ENCODE measurements around the gene SULF2.

Gene SULF2

DNA sequence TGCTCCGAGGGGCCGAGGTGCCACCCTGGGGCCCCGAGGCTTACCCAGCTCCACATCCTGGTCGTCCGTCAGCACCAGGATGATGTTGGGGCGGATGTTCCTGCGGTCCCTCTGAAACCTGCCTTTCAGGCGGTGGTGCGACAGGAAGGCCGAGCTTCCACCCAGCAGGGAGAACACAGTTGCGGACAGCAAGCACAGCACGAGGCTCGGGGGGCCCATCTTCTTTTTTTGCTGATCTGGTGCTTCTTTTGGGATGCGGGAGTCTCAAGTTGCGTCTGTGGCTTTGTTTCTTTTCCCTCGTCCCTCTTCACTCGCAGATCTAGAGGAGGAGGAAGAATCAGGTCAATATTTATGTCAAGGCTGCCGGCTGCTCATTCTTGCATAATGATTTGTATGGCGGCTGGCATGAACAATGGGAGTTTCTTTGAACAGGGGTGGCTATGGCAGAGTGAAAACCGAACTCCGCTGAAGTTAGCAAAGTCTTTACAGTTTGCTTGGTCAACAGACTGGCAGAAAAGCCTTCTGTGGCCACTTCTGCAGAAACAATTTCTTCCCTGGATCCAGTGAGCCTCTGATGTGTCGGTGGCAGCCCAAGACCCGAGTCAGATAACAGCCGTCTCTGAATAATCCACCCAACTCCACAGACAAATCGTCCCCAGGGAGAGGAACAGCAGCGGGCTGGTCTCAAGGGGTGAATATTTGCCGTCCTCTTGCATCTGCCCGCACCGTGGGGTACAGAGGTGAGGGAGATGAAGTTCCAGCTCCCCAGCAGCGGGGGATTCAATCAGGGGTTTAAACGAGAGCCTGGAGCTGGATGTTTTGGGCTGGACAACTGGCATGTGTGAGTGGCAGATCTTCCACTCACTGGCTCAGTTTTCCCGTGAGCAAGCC is 27.9 kb downstream of the SULF2 start:
- H3K79me2 ChIP-seq (ENCODE audit: insufficient read depth, low read depth), result no peaks in the 10 kb centered on the region
- H3K27me3 ChIP-seq (ENCODE audit: insufficient read depth, low read depth), result peaks cover 84% of the 10 kb centered on the region
- H2AFZ ChIP-seq (ENCODE audit: low read depth), result no peak overlapping the region; the same call in 1 of the 2 replicates
- H3K27ac ChIP-seq, result no peak overlapping the region
- no peak overlapping the region for H3K4me2 ChIP-seq
- H3K4me3 ChIP-seq (IDR thresholded peaks at IDR 0.05; ENCODE audit: insufficient read depth, low read depth, low read length), result no peak overlapping the region
- H4K20me1 ChIP-seq (ENCODE audit: insufficient read depth), result no peaks in the 10 kb centered on the region
- H3K4me1 ChIP-seq (ENCODE audit: low read depth, poor library complexity, severe bottlenecking), result peaks cover 5% of the 10 kb centered on the region
- no peaks in the 10 kb centered on the region for H3K36me3 ChIP-seq (ENCODE audit: insufficient read depth)
- TF ChIP-seq, protein P1, sequence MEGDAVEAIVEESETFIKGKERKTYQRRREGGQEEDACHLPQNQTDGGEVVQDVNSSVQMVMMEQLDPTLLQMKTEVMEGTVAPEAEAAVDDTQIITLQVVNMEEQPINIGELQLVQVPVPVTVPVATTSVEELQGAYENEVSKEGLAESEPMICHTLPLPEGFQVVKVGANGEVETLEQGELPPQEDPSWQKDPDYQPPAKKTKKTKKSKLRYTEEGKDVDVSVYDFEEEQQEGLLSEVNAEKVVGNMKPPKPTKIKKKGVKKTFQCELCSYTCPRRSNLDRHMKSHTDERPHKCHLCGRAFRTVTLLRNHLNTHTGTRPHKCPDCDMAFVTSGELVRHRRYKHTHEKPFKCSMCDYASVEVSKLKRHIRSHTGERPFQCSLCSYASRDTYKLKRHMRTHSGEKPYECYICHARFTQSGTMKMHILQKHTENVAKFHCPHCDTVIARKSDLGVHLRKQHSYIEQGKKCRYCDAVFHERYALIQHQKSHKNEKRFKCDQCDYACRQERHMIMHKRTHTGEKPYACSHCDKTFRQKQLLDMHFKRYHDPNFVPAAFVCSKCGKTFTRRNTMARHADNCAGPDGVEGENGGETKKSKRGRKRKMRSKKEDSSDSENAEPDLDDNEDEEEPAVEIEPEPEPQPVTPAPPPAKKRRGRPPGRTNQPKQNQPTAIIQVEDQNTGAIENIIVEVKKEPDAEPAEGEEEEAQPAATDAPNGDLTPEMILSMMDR (conservative IDR thresholded peaks at IDR 0.05; ENCODE audit: low read depth, low read length), result no peak
- H3K9ac ChIP-seq, result no peak overlapping the region

DNA sequence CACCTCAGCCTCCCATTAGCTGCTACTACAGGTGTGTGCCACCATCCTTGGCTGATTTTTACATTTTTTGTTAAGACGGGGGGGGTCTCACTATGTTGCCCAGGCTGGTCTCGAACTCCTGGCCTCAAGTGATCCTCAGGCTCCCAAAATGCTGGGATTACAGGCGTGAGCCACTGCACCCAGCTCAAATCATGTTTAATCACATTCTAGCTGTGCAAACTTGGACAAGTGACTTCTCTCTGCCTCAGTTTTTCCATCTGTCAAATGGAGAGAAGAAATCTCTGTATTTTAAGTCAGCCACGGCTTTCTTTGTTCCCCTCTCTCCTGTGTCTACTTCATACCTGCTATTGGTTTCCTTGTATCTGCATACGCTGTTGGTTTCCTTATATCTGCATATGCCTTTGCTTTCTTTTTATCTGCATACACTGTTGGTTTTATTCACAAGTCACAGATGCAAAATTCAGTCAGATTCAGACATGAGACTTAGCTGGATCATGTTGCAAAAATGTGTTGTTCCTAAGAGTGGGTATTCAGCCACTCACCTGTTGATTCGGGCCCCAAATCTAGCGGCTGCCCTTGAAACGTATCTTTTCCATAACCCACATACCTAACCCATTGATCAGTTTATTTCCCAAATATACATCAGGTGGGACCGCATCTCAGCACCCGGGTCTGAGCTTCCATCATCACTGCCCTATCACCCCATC is 30.2 kb downstream of the SULF2 start:
- no peak overlapping the region for H2AFZ ChIP-seq (ENCODE audit: low read depth)
- H3K27me3 ChIP-seq (ENCODE audit: insufficient read depth, low read depth), result peaks cover 79% of the 10 kb centered on the region
- TF ChIP-seq, protein P1 (conservative IDR thresholded peaks at IDR 0.05; ENCODE audit: low read depth, low read length), result no peak
- H3K27ac ChIP-seq, result no peak overlapping the region
- no peak overlapping the region for H3K9ac ChIP-seq
- no peak overlapping the region for H3K4me3 ChIP-seq (IDR thresholded peaks at IDR 0.05; ENCODE audit: insufficient read depth, low read depth, low read length)
- no peaks in the 10 kb centered on the region for H4K20me1 ChIP-seq (ENCODE audit: insufficient read depth)
- no peaks in the 10 kb centered on the region for H3K4me1 ChIP-seq (ENCODE audit: low read depth, poor library complexity, severe bottlenecking)
- no peaks in the 10 kb centered on the region for H3K36me3 ChIP-seq (ENCODE audit: insufficient read depth)
- no peak overlapping the region for H3K4me2 ChIP-seq
- H3K79me2 ChIP-seq (ENCODE audit: insufficient read depth, low read depth), result no peaks in the 10 kb centered on the region

DNA sequence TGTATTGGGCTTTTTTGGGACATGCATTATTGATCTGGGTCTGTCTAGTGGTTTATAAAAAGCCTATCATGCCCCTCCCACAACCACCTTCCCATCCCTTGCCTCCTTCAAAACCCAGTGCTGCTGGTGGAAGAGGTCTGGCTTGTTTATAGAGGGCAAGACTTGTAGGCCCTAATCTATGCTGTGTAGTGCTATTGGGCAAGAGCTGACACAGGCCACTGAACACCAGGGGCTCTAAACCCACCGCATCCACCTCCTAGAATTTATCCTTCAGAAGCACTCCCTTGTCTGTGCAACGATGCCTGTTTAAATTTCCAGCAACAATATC is 30.9 kb downstream of the SULF2 start:
- no peaks in the 10 kb centered on the region for H3K36me3 ChIP-seq (ENCODE audit: insufficient read depth)
- no peaks in the 10 kb centered on the region for H3K79me2 ChIP-seq (ENCODE audit: insufficient read depth, low read depth)
- no peaks in the 10 kb centered on the region for H3K4me1 ChIP-seq (ENCODE audit: low read depth, poor library complexity, severe bottlenecking)
- no peak overlapping the region for H3K4me3 ChIP-seq (IDR thresholded peaks at IDR 0.05; ENCODE audit: insufficient read depth, low read depth, low read length)
- H3K9ac ChIP-seq, result no peak overlapping the region
- H3K27ac ChIP-seq, result no peak overlapping the region
- TF ChIP-seq, protein P1 (conservative IDR thresholded peaks at IDR 0.05; ENCODE audit: low read depth, low read length), result no peak
- no peak overlapping the region for H3K4me2 ChIP-seq
- peaks cover 79% of the 10 kb centered on the region for H3K27me3 ChIP-seq (ENCODE audit: insufficient read depth, low read depth)
- no peaks in the 10 kb centered on the region for H4K20me1 ChIP-seq (ENCODE audit: insufficient read depth)
- no peak overlapping the region for H2AFZ ChIP-seq (ENCODE audit: low read depth)

DNA sequence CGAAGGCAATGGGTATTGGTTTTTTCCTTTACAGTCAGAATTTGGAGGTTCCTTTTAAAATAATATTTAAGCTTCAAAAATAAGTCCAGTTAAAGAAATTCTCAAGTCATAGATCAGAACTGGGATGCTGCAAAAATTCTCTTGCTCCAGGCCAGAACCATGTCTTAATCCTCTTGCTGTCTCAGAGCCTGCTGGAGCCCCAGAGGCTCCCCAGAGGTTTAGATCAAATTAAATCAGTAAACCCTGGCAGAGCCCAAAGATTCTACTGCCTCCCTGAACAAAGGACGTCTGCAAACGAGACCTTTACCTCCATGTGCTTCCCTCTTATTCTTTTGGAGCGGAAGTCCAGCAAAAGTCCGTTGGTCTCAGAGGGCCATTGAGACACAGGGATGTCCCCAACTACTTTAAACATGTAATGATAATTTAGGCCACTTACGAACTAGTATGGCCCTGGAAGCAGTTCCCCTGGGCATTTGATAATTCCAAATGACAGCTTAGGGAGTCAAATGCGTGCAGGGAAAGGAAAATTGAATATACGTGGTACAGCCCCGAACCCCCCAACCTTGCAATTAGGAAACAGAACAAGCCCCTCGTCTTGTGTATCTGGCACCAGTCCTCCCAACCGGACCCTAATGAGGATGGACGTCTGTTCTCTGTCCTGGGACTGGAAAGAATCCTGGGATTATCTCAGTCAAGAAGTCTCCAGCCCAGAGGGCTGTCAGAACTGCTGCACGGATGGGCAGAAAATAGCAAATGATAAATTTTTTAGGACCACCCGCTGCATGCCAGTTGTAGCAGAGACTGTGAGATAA is 31.5 kb downstream of the SULF2 start:
- Histone ChIP-seq H3K4me2 (no peak overlapping the region), H3K9ac (no peak overlapping the region), H3K27ac (no peak overlapping the region), H3K4me3 (IDR thresholded peaks at IDR 0.05; ENCODE audit: insufficient read depth, low read depth, low read length) (no peak overlapping the region), H3K36me3 (ENCODE audit: insufficient read depth) (no peaks in the 10 kb centered on the region), H3K27me3 (ENCODE audit: insufficient read depth, low read depth) (peaks cover 81% of the 10 kb centered on the region), H2AFZ (ENCODE audit: low read depth) (no peak overlapping the region), H3K79me2 (ENCODE audit: insufficient read depth, low read depth) (no peaks in the 10 kb centered on the region), H4K20me1 (ENCODE audit: insufficient read depth) (no peaks in the 10 kb centered on the region), H3K4me1 (ENCODE audit: low read depth, poor library complexity, severe bottlenecking) (no peaks in the 10 kb centered on the region)
- TF ChIP-seq, protein P1 (conservative IDR thresholded peaks at IDR 0.05; ENCODE audit: low read depth, low read length), result no peak

Data from KMS-11 (cell line).